NCI-H1694 treated with DMSO at 0.1 percent for 48 hours (cell line): ENCODE results near the gene CLK3.
"Not testable (repeated sequence)": the region's sequence is repeated elsewhere in the genome, so short reads cannot be mapped to it uniquely, and the experiment has no call there.

Source experiments
- DNase-seq: peaks from one replicate; lab custom pipeline; 2025; lab: John Stamatoyannopoulos, UW

CLK3 gene

GRCh38 chr15:74615508-74616365, at the start of gene CLK3:
Gene CLK3, plus strand, starts transcription at chr15:74615836. Its CDS starts 3,361 bp downstream, at chr15:74619197.
- DNase-seq, result peak; percentile 76

- no peak for DNase-seq
Measured at GRCh38 chr15:74568594-74568993, 47.0 kb upstream of the CLK3 start.

GRCh38 chr15:74569731-74570070, 45.9 kb upstream of the CLK3 start:
- DNase-seq, result no peak

GRCh38 chr15:74571191-74571590, 44.4 kb upstream of the CLK3 start:
- no peak for DNase-seq

GRCh38 chr15:74573987-74574386, 41.6 kb upstream of the CLK3 start:
- no peak for DNase-seq

- no peak for DNase-seq
Measured at GRCh38 chr15:74578496-74578994, 37.1 kb upstream of the CLK3 start.

GRCh38 chr15:74579001-74579400, 36.6 kb upstream of the CLK3 start:
- no peak for DNase-seq

- DNase-seq, result no peak
Measured at GRCh38 chr15:74580538-74581350, 34.9 kb upstream of the CLK3 start.

GRCh38 chr15:74584204-74584603, 31.4 kb upstream of the CLK3 start:
- DNase-seq, result no peak

GRCh38 chr15:74584779-74585178, 30.9 kb upstream of the CLK3 start:
- DNase-seq, result no peak

GRCh38 chr15:74585191-74585590, 30.4 kb upstream of the CLK3 start:
- no peak for DNase-seq

- DNase-seq, result no peak
Measured at GRCh38 chr15:74585857-74586256, 29.8 kb upstream of the CLK3 start.

GRCh38 chr15:74589826-74590225, 25.8 kb upstream of the CLK3 start:
- no peak for DNase-seq

GRCh38 chr15:74592222-74592621, 23.4 kb upstream of the CLK3 start:
- DNase-seq, result no peak

- DNase-seq, result no peak
Measured at GRCh38 chr15:74593122-74593521, 22.5 kb upstream of the CLK3 start.

GRCh38 chr15:74594455-74594854, 21.2 kb upstream of the CLK3 start:
- DNase-seq, result no peak

- no peak for DNase-seq
Measured at GRCh38 chr15:74595271-74595670, 20.4 kb upstream of the CLK3 start.

- not testable (repeated sequence) for DNase-seq
Measured at GRCh38 chr15:74596736-74597135, 18.9 kb upstream of the CLK3 start.

GRCh38 chr15:74597146-74597705, 18.4 kb upstream of the CLK3 start:
- DNase-seq, result not testable (repeated sequence)

GRCh38 chr15:74598126-74598842, 17.4 kb upstream of the CLK3 start:
- peak; percentile 38 for DNase-seq

- no peak for DNase-seq
Measured at GRCh38 chr15:74599156-74599555, 16.5 kb upstream of the CLK3 start.
